ENCODE results near the gene HIRIP3. TPM values are rescaled to one million over a fixed set of nuclear protein-coding genes. Genes with fewer than 3 reads are reported as not detected.
A peak's percentile ranks its signal among the peaks of the same experiment; 100 is the strongest.

Gene HIRIP3
- total and polyA plus RNA-seq, 2 of the 4 experiments (the other 2 are of a cell fraction): 5.0 to 10.5 TPM

- Histone ChIP-seq H3K4ac (ENCODE audit: low read depth, low read length) (no peak overlapping the region), H3K56ac (ENCODE audit: extremely low read depth, insufficient read depth, low read length) (no peak overlapping the region), H2BK15ac (ENCODE audit: low read depth, low read length) (no peak overlapping the region), H2AK9ac (replicated peaks; ENCODE audit: low read depth, low read length, poor library complexity) (no peak overlapping the region), H2AFZ (replicated peaks; ENCODE audit: low read length, poor library complexity) (no peak overlapping the region), H4K91ac (ENCODE audit: insufficient read depth, low read depth, low read length) (no peak overlapping the region), H3K36me3 (ENCODE audit: control insufficient read depth, insufficient read depth, low read length) (peaks cover 36% of the 10 kb centered on the region), H3K4me1 (ENCODE audit: control insufficient read depth, insufficient read depth, low read length) (peaks cover 13% of the 10 kb centered on the region; the same call in 1 of the 2 replicates), H2BK5ac (ENCODE audit: low read depth, low read length, poor library complexity, severe bottlenecking) (no peak overlapping the region), H3K79me1 (ENCODE audit: low read depth in 1 of 2, low read length in 2 of 2) (peaks cover 11 to 67% of the 10 kb centered on the region in 2 experiments), H3K4me3 (ENCODE audit: insufficient read depth, low read depth, low read length) (no peak overlapping the region), H3K18ac (ENCODE audit: low read depth, low read length) (no peak overlapping the region), H4K5ac (ENCODE audit: low read depth, low read length) (no peak overlapping the region), H3K4me2 (ENCODE audit: low read depth, low read length) (no peak overlapping the region), H3K9ac (ENCODE audit: low read depth, low read length) (no peak overlapping the region), H3K23ac (ENCODE audit: low read depth, low read length) (peak overlapping the region; percentile 17; the same call in 1 of the 2 replicates), H2AK5ac (ENCODE audit: low read depth, low read length) (no peak overlapping the region), H2BK120ac (ENCODE audit: low read depth, low read length) (no peak overlapping the region), H3K14ac (replicated peaks; ENCODE audit: low read depth, low read length) (no peak overlapping the region), H3K27me3 (ENCODE audit: control insufficient read depth, insufficient read depth, low read length) (no peaks in the 10 kb centered on the region), H3K9me1 (ENCODE audit: insufficient read depth, low read length) (peaks cover 28% of the 10 kb centered on the region), H4K20me1 (ENCODE audit: insufficient read depth, low read length) (peaks cover 44% of the 10 kb centered on the region), H3K9me3 (ENCODE audit: control insufficient read depth, insufficient read depth, low read length) (no peaks in the 10 kb centered on the region), H4K8ac (ENCODE audit: low read depth in 2 of 2, low read length in 2 of 2) (no peak overlapping the region), H3K27ac (ENCODE audit: insufficient read depth, low read length) (no peak overlapping the region), H2BK20ac (ENCODE audit: low read depth, low read length) (no peak overlapping the region)
- ATAC-seq (ENCODE audit: low read depth) (no peak), DNase-seq (no peak)
- dilution Hi-C loops (cut with HindIII; ENCODE audit: low sequenced_read_pairs, unreplicated experiment) (no loop called here), in situ Hi-C loops (cut with MboI; ENCODE audit: low sequenced_read_pairs) (no loop called here), intact Hi-C loops (cut with micrococcal nuclease) (no loop called here)
- POLR2A ChIA-PET (ENCODE audit: unreplicated experiment): no interaction called here
- no TSS peak for BruUV-seq (replicated peaks)
- 88% methylated on average over 5 of the region's 9 CpGs; no CpG with 5 or more reads in 1 of the 2 experiments for WGBS, 2 experiments (ENCODE audit: extremely low coverage in 2 of 2, insufficient read length in 1 of 2)
- no peak for TF ChIP-seq NFE2L2 (IDR thresholded peaks at IDR 0.05; ENCODE audit: low read depth, low read length)
- TF ChIP-seq USF2 (IDR thresholded peaks at IDR 0.05; ENCODE audit: low read depth, low read length): no peak
- no peak for TF ChIP-seq CEBPB (IDR thresholded peaks at IDR 0.05; ENCODE audit: low read depth, low read length)
- TF ChIP-seq, protein P1, sequence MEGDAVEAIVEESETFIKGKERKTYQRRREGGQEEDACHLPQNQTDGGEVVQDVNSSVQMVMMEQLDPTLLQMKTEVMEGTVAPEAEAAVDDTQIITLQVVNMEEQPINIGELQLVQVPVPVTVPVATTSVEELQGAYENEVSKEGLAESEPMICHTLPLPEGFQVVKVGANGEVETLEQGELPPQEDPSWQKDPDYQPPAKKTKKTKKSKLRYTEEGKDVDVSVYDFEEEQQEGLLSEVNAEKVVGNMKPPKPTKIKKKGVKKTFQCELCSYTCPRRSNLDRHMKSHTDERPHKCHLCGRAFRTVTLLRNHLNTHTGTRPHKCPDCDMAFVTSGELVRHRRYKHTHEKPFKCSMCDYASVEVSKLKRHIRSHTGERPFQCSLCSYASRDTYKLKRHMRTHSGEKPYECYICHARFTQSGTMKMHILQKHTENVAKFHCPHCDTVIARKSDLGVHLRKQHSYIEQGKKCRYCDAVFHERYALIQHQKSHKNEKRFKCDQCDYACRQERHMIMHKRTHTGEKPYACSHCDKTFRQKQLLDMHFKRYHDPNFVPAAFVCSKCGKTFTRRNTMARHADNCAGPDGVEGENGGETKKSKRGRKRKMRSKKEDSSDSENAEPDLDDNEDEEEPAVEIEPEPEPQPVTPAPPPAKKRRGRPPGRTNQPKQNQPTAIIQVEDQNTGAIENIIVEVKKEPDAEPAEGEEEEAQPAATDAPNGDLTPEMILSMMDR (conservative IDR thresholded peaks at IDR 0.05; ENCODE audit: low read depth, low read length): no peak
- TF ChIP-seq POLR2A (IDR thresholded peaks at IDR 0.05; ENCODE audit: low read depth, low read length): no peak
- CTCF ChIA-PET: no interaction called here
Measured at GRCh38 chr16:29977063-29977825, 18.2 kb downstream of the HIRIP3 start.
